Ovary (tissue), 3 donors: ENCODE data around the gene KDM6A.
"Not testable (repeated sequence)": the region's sequence is repeated elsewhere in the genome, so short reads cannot be mapped to it uniquely, and the experiment has no call there.

Source experiments
- EP300 ChIP-seq: sonication (generic); formaldehyde crosslinking; IDR thresholded peaks from one replicate; pipeline ENCODE4 v1.6.1; 2017; ENCODE audit warnings: antibody characterized with exemption
- POLR2A ChIP-seq: fragments of 450-650 bp; IDR thresholded peaks from one replicate; pipeline ENCODE4 v1.6.1; 2017; ENCODE audit warnings: antibody characterized with exemption, mild to moderate bottlenecking, moderate library complexity
- TF ChIP-seq, protein P1 (sequence below), 3 donors: fragments of 450-650 bp in 2 of 3; fragments of 200-600 bp in 1 of 3; IDR thresholded peaks; one replicate each; pipeline versions ENCODE4 v1.5.1 to v1.8.0; 2016 to 2022; ENCODE audit warnings: antibody characterized with exemption in 3 of 3, mild to moderate bottlenecking in 1 of 3
- donor health status: DM: no; HTN: no; CAD: no.

DNA sequence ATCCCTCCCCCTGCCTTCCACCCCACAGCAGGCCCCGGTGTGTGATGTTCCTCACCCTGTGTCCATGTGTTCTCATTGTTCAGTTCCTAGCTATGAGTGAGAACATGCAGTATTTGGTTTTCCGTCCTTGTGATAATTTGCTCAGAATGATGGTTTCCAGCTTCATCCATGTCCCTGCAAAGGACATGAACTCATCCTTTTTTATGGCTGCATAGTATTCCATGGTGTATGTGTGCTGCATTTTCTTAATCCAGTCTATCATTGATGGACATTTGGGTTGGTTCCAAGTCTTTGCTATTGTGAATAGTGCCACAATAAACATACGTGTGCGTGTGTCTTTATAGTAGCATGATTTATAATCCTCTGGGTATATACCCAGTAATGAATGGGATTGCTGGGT, 200.0 kb downstream of the KDM6A start:
- TF ChIP-seq EP300, POLR2A: not testable (repeated sequence)
- TF ChIP-seq, protein P1, sequence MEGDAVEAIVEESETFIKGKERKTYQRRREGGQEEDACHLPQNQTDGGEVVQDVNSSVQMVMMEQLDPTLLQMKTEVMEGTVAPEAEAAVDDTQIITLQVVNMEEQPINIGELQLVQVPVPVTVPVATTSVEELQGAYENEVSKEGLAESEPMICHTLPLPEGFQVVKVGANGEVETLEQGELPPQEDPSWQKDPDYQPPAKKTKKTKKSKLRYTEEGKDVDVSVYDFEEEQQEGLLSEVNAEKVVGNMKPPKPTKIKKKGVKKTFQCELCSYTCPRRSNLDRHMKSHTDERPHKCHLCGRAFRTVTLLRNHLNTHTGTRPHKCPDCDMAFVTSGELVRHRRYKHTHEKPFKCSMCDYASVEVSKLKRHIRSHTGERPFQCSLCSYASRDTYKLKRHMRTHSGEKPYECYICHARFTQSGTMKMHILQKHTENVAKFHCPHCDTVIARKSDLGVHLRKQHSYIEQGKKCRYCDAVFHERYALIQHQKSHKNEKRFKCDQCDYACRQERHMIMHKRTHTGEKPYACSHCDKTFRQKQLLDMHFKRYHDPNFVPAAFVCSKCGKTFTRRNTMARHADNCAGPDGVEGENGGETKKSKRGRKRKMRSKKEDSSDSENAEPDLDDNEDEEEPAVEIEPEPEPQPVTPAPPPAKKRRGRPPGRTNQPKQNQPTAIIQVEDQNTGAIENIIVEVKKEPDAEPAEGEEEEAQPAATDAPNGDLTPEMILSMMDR (IDR thresholded peaks at IDR 0.05) = not testable (repeated sequence)
